Loucy (cell line): ENCODE results near the gene ZDHHC22.

Experiments
- H2AFZ ChIP-seq: fragments of 200-600 bp; sonication (generic); 2 replicates; pipeline ENCODE4 v1.6.0; 2016; ENCODE audit warnings: antibody characterized with exemption, mild to moderate bottlenecking, low read length, moderate library complexity
- H3F3A ChIP-seq: fragments of 200-600 bp; 2 replicates; pipeline ENCODE4 v1.6.0; 2016; ENCODE audit warnings: antibody characterized with exemption, low read depth, mild to moderate bottlenecking
- H3K27me3 ChIP-seq: fragments of 200-600 bp; sonication (generic); 2 replicates; pipeline ENCODE4 v1.6.1; 2014; ENCODE audit warnings: low read length, mild to moderate bottlenecking; ENCODE audit not compliant: insufficient read depth, poor library complexity, severe bottlenecking
- H3K36me3 ChIP-seq: fragments of 200-600 bp; sonication (generic); 2 replicates; pipeline ENCODE4 v1.6.1; 2016; ENCODE audit warnings: low read length; ENCODE audit not compliant: insufficient read depth
- H3K4me1 ChIP-seq: fragments of 200-600 bp; sonication (generic); 2 replicates; pipeline ENCODE4 v1.5.1; 2014; ENCODE audit warnings: low read length, mild to moderate bottlenecking; ENCODE audit not compliant: insufficient read depth, poor library complexity, severe bottlenecking
- H3K4me2 ChIP-seq: fragments of 200-600 bp; sonication (generic); 2 replicates; pipeline ENCODE4 v1.6.0; 2014; ENCODE audit warnings: antibody characterized with exemption, low read length, low read depth, mild to moderate bottlenecking; ENCODE audit not compliant: poor library complexity, severe bottlenecking
- H3K4me3 ChIP-seq: fragments of 200-600 bp; sonication (generic); 2 replicates; pipeline ENCODE4 v1.5.1; 2014; ENCODE audit warnings: low read length, mild to moderate bottlenecking, mixed read lengths; ENCODE audit not compliant: poor library complexity, severe bottlenecking
- H3K79me2 ChIP-seq: fragments of 200-600 bp; sonication (generic); 2 replicates; pipeline ENCODE4 v1.6.1; 2014; ENCODE audit warnings: low read length; ENCODE audit not compliant: insufficient read depth
- H3K9ac ChIP-seq: fragments of 200-600 bp; sonication (generic); 2 replicates; pipeline ENCODE4 v1.6.0; 2014; ENCODE audit warnings: mild to moderate bottlenecking, low read depth, low read length, moderate library complexity; ENCODE audit not compliant: poor library complexity, severe bottlenecking
- H3K9me2 ChIP-seq: fragments of 200-600 bp; sonication (generic); replicated peaks from 2 replicates; pipeline ENCODE4 v1.6.1; 2016; ENCODE audit warnings: low read depth, low read length, mixed read lengths
- H3K9me3 ChIP-seq: fragments of 200-600 bp; sonication (generic); 2 replicates; pipeline ENCODE4 v1.6.1; 2014; ENCODE audit warnings: mild to moderate bottlenecking, antibody characterized with exemption, low read length, low read depth; ENCODE audit not compliant: insufficient read depth
- H4K20me1 ChIP-seq: fragments of 200-600 bp; sonication (generic); 2 replicates; pipeline ENCODE4 v1.6.0; 2014; ENCODE audit warnings: antibody characterized with exemption, low read length, mild to moderate bottlenecking; ENCODE audit not compliant: insufficient read depth, poor library complexity, severe bottlenecking
- CTCF ChIP-seq: fragments of 200-600 bp; sonication (generic); conservative IDR thresholded peaks from 2 replicates; pipeline ENCODE4 v1.5.1; 2014; ENCODE audit warnings: mild to moderate bottlenecking, antibody characterized with exemption, low read length
- EZH2phosphoT487 ChIP-seq: fragments of 200-600 bp; IDR thresholded peaks from 2 replicates; pipeline ENCODE4 v1.6.1; 2018; ENCODE audit warnings: antibody characterized with exemption, mild to moderate bottlenecking, moderate library complexity, borderline replicate concordance

Gene ZDHHC22

GRCh38 chr14:77104393-77104792, 37.2 kb downstream of the ZDHHC22 start:
- peaks cover 6% of the 10 kb centered on the region; the same call in 1 of the 2 replicates for H3K79me2 ChIP-seq
- no peak for TF ChIP-seq CTCF

GRCh38 chr14:77103951-77104350, 37.6 kb downstream of the ZDHHC22 start:
- H3K9me2 ChIP-seq: no peaks in the 10 kb centered on the region
- no peaks in the 10 kb centered on the region for H3F3A ChIP-seq
- H3K27me3 ChIP-seq: no peaks in the 10 kb centered on the region
- peaks cover 8% of the 10 kb centered on the region; the same call in 1 of the 2 replicates for H3K79me2 ChIP-seq
- no peak for TF ChIP-seq CTCF
- TF ChIP-seq EZH2phosphoT487: no peak
- no peak overlapping the region for H3K4me3 ChIP-seq
- no peaks in the 10 kb centered on the region; the same call in 1 of the 2 replicates for H3K36me3 ChIP-seq
- no peaks in the 10 kb centered on the region for H4K20me1 ChIP-seq
- H3K9ac ChIP-seq: no peak overlapping the region
- H2AFZ ChIP-seq: no peak overlapping the region
- no peak overlapping the region for H3K4me2 ChIP-seq
- no peaks in the 10 kb centered on the region for H3K9me3 ChIP-seq
- peaks cover 26% of the 10 kb centered on the region for H3K4me1 ChIP-seq

More at GRCh38 chr14:77104393-77104792, 37.2 kb downstream of the ZDHHC22 start:
- no peaks in the 10 kb centered on the region for H3K9me3 ChIP-seq
- H2AFZ ChIP-seq: no peak overlapping the region
- H3K27me3 ChIP-seq: no peaks in the 10 kb centered on the region
- H4K20me1 ChIP-seq: no peaks in the 10 kb centered on the region
- no peak overlapping the region for H3K4me3 ChIP-seq
- no peaks in the 10 kb centered on the region for H3F3A ChIP-seq
- H3K4me2 ChIP-seq: no peak overlapping the region
- H3K9me2 ChIP-seq: no peaks in the 10 kb centered on the region
- no peaks in the 10 kb centered on the region; the same call in 1 of the 2 replicates for H3K36me3 ChIP-seq
- H3K9ac ChIP-seq: no peak overlapping the region
- H3K4me1 ChIP-seq: peaks cover 22% of the 10 kb centered on the region

GRCh38 chr14:77103475-77103874, 38.1 kb downstream of the ZDHHC22 start:
- Histone ChIP-seq H3K9me3 (no peaks in the 10 kb centered on the region), H3K36me3 (no peaks in the 10 kb centered on the region; the same call in 1 of the 2 replicates), H4K20me1 (no peaks in the 10 kb centered on the region), H3K79me2 (peaks cover 13% of the 10 kb centered on the region; the same call in 1 of the 2 replicates), H3K4me3 (no peak overlapping the region), H2AFZ (no peak overlapping the region), H3K9me2 (no peaks in the 10 kb centered on the region), H3K27me3 (no peaks in the 10 kb centered on the region), H3K4me2 (no peak overlapping the region), H3K9ac (no peak overlapping the region), H3K4me1 (peaks cover 27% of the 10 kb centered on the region), H3F3A (no peaks in the 10 kb centered on the region)
- TF ChIP-seq EZH2phosphoT487: no peak
- TF ChIP-seq CTCF: no peak
